Peyer's patch (tissue), 4 donors: Measurements from ENCODE around the gene RPLP2.

Experiments used
- CTCF ChIP-seq, 6 experiments: fragments of 450-650 bp in 4 of 6; fragments of 200-600 bp in 2 of 6; sonication (generic) in 1 of 6; IDR thresholded peaks; one replicate each; pipeline ENCODE4 v1.5.1; 2017 to 2019; ENCODE audit warnings: antibody characterized with exemption in 6 of 6, mild to moderate bottlenecking in 3 of 6, moderate library complexity in 1 of 6
- POLR2A ChIP-seq, 2 donors: fragments of 450-650 bp; IDR thresholded peaks; one replicate each; pipeline ENCODE4 v1.5.1; 2017; ENCODE audit warnings: antibody characterized with exemption in 2 of 2, mild to moderate bottlenecking in 2 of 2, moderate library complexity in 2 of 2

DNA sequence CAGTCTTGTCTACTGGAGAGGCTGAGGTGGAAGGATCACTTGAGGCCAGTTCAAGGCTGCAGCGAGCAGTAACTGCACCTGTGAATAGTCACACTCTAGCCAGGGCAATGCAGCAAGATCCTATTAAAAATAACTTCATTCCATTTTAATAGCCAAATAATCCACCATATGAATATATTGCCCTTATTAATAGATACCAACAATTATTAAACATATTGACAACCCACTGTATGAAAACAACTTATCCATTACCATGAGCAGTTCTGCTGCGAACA, 42.9 kb upstream of the RPLP2 start:
- TF ChIP-seq CTCF (IDR thresholded peaks at IDR 0.05) (no peak), POLR2A (IDR thresholded peaks at IDR 0.05) (no peak)
